ENCODE measurements around the gene GABBR1.
"Not testable (repeated sequence)": the region's sequence is repeated elsewhere in the genome, so short reads cannot be mapped to it uniquely, and the experiment has no call there.

The GABBR1 gene

GRCh38 chr6:29665942-29666825, 33.2 kb upstream of the GABBR1 start:
- Histone ChIP-seq H3K9me3 (ENCODE audit: control insufficient read depth, insufficient read depth, low read length) (no peaks in the 10 kb centered on the region), H3K36me3 (ENCODE audit: insufficient read depth, low read length) (no peaks in the 10 kb centered on the region), H3K4me1 (ENCODE audit: insufficient read depth, low read length) (peaks cover 45% of the 10 kb centered on the region), H3K9ac (ENCODE audit: low read depth, low read length) (peak overlapping the region; percentile 43)

- no peaks in the 10 kb centered on the region for H3K36me3 ChIP-seq (ENCODE audit: insufficient read depth, low read length)
- H3K9me3 ChIP-seq (ENCODE audit: control insufficient read depth, insufficient read depth, low read length) = no peaks in the 10 kb centered on the region
- H3K4me1 ChIP-seq (ENCODE audit: insufficient read depth, low read length) = peaks cover 43% of the 10 kb centered on the region
- H3K9ac ChIP-seq (ENCODE audit: low read depth, low read length) = peak overlapping the region; percentile 3; the same call in 1 of the 2 replicates
Observed at GRCh38 chr6:29663300-29664042, 30.5 kb upstream of the GABBR1 start.

GRCh38 chr6:29661502-29662141, 28.6 kb upstream of the GABBR1 start:
- not testable (repeated sequence) for H3K9ac ChIP-seq (ENCODE audit: low read depth, low read length)

GRCh38 chr6:29661071-29661470, 28.1 kb upstream of the GABBR1 start:
- Histone ChIP-seq H3K9me3 (ENCODE audit: control insufficient read depth, insufficient read depth, low read length) (no peaks in the 10 kb centered on the region), H3K9ac (ENCODE audit: low read depth, low read length) (no peak overlapping the region; the same call in 1 of the 2 replicates), H3K4me1 (ENCODE audit: insufficient read depth, low read length) (peaks cover 26% of the 10 kb centered on the region), H3K36me3 (ENCODE audit: insufficient read depth, low read length) (no peaks in the 10 kb centered on the region)

More at GRCh38 chr6:29661502-29662141, 28.6 kb upstream of the GABBR1 start:
- H3K9me3 ChIP-seq (ENCODE audit: control insufficient read depth, insufficient read depth, low read length); H3K36me3 ChIP-seq (ENCODE audit: insufficient read depth, low read length): not testable (repeated sequence)
- H3K4me1 ChIP-seq (ENCODE audit: insufficient read depth, low read length) = peaks cover 26% of the 10 kb centered on the region

- peaks cover 27% of the 10 kb centered on the region for H3K4me1 ChIP-seq (ENCODE audit: insufficient read depth, low read length)
- H3K9ac ChIP-seq (ENCODE audit: low read depth, low read length) = no peak within 1 kb of the TSS
- no peaks in the 10 kb centered on the region for H3K36me3 ChIP-seq (ENCODE audit: insufficient read depth, low read length)
- no peaks in the 10 kb centered on the region for H3K9me3 ChIP-seq (ENCODE audit: control insufficient read depth, insufficient read depth, low read length)
Observed at GRCh38 chr6:29656798-29657197, 23.8 kb upstream of the GABBR1 start, which contains the start of gene MOG. MOG (plus strand) TSS chr6:29657092; CDS start chr6:29657210, 118 bp downstream.

GRCh38 chr6:29656157-29656556, 23.2 kb upstream of the GABBR1 start:
- peaks cover 29% of the 10 kb centered on the region for H3K4me1 ChIP-seq (ENCODE audit: insufficient read depth, low read length)
- H3K9me3 ChIP-seq (ENCODE audit: control insufficient read depth, insufficient read depth, low read length) = no peaks in the 10 kb centered on the region
- H3K9ac ChIP-seq (ENCODE audit: low read depth, low read length) = no peak overlapping the region
- no peaks in the 10 kb centered on the region for H3K36me3 ChIP-seq (ENCODE audit: insufficient read depth, low read length)

GRCh38 chr6:29655658-29656057, 22.7 kb upstream of the GABBR1 start:
- Histone ChIP-seq H3K36me3 (ENCODE audit: insufficient read depth, low read length) (no peaks in the 10 kb centered on the region), H3K9me3 (ENCODE audit: control insufficient read depth, insufficient read depth, low read length) (no peaks in the 10 kb centered on the region), H3K4me1 (ENCODE audit: insufficient read depth, low read length) (peaks cover 29% of the 10 kb centered on the region), H3K9ac (ENCODE audit: low read depth, low read length) (no peak overlapping the region)

GRCh38 chr6:29653452-29654038, 20.6 kb upstream of the GABBR1 start:
- Histone ChIP-seq H3K9me3 (ENCODE audit: control insufficient read depth, insufficient read depth, low read length) (no peaks in the 10 kb centered on the region), H3K36me3 (ENCODE audit: insufficient read depth, low read length) (no peaks in the 10 kb centered on the region), H3K4me1 (ENCODE audit: insufficient read depth, low read length) (peaks cover 33% of the 10 kb centered on the region), H3K9ac (ENCODE audit: low read depth, low read length) (no peak overlapping the region)

- no peaks in the 10 kb centered on the region for H3K9me3 ChIP-seq (ENCODE audit: control insufficient read depth, insufficient read depth, low read length)
- peaks cover 33% of the 10 kb centered on the region for H3K4me1 ChIP-seq (ENCODE audit: insufficient read depth, low read length)
- no peak overlapping the region for H3K9ac ChIP-seq (ENCODE audit: low read depth, low read length)
- no peaks in the 10 kb centered on the region for H3K36me3 ChIP-seq (ENCODE audit: insufficient read depth, low read length)
Observed at GRCh38 chr6:29652198-29652584, 19.2 kb upstream of the GABBR1 start.

- H3K9me3 ChIP-seq (ENCODE audit: control insufficient read depth, insufficient read depth, low read length) = no peaks in the 10 kb centered on the region
- no peaks in the 10 kb centered on the region for H3K36me3 ChIP-seq (ENCODE audit: insufficient read depth, low read length)
- peaks cover 32% of the 10 kb centered on the region for H3K4me1 ChIP-seq (ENCODE audit: insufficient read depth, low read length)
- H3K9ac ChIP-seq (ENCODE audit: low read depth, low read length) = no peak overlapping the region
Observed at GRCh38 chr6:29651413-29652197, 18.6 kb upstream of the GABBR1 start.

- Histone ChIP-seq H3K9me3 (ENCODE audit: control insufficient read depth, insufficient read depth, low read length) (no peaks in the 10 kb centered on the region), H3K9ac (ENCODE audit: low read depth, low read length) (peak overlapping the region; percentile 48), H3K36me3 (ENCODE audit: insufficient read depth, low read length) (no peaks in the 10 kb centered on the region), H3K4me1 (ENCODE audit: insufficient read depth, low read length) (peaks cover 17% of the 10 kb centered on the region)
Observed at GRCh38 chr6:29649701-29650673, 17.0 kb upstream of the GABBR1 start.

- Histone ChIP-seq H3K4me1 (ENCODE audit: insufficient read depth, low read length) (peaks cover 9% of the 10 kb centered on the region), H3K36me3 (ENCODE audit: insufficient read depth, low read length) (no peaks in the 10 kb centered on the region), H3K9me3 (ENCODE audit: control insufficient read depth, insufficient read depth, low read length) (no peaks in the 10 kb centered on the region), H3K9ac (ENCODE audit: low read depth, low read length) (no peak overlapping the region)
Observed at GRCh38 chr6:29647927-29648642, 15.1 kb upstream of the GABBR1 start.
